ENCODE results near the gene EIPR1.

EIPR1 gene

GRCh38 chr2:3377612-3378432, at the start of gene EIPR1:
Gene EIPR1 (minus strand): TSS chr2:3377818. CDS start chr2:3377689, 129 bp downstream.
- DNase-seq (ENCODE audit: low spot score): peak; percentile 97
- in situ Hi-C loops (cut with MboI; ENCODE audit: low sequenced_read_pairs, unreplicated experiment): no loop called here
- no peak for TF ChIP-seq CTCF (IDR thresholded peaks at IDR 0.05; ENCODE audit: borderline replicate concordance, control extremely low read depth, extremely low read depth, insufficient read depth, missing control alignments)

- no peak for DNase-seq (ENCODE audit: low spot score)
- in situ Hi-C loops (cut with MboI; ENCODE audit: low sequenced_read_pairs, unreplicated experiment): no loop called here
- TF ChIP-seq CTCF (IDR thresholded peaks at IDR 0.05; ENCODE audit: borderline replicate concordance, control extremely low read depth, extremely low read depth, insufficient read depth, missing control alignments): no peak
Measured at GRCh38 chr2:3427272-3427671, 49.7 kb upstream of the EIPR1 start.

- DNase-seq (ENCODE audit: low spot score): no peak
- no peak for TF ChIP-seq CTCF (IDR thresholded peaks at IDR 0.05; ENCODE audit: borderline replicate concordance, control extremely low read depth, extremely low read depth, insufficient read depth, missing control alignments)
- in situ Hi-C loops (cut with MboI; ENCODE audit: low sequenced_read_pairs, unreplicated experiment): no loop called here
Measured at GRCh38 chr2:3426615-3427014, 49.0 kb upstream of the EIPR1 start.

GRCh38 chr2:3424171-3424795, 46.7 kb upstream of the EIPR1 start:
- no peak for DNase-seq (ENCODE audit: low spot score)
- TF ChIP-seq CTCF (IDR thresholded peaks at IDR 0.05; ENCODE audit: borderline replicate concordance, control extremely low read depth, extremely low read depth, insufficient read depth, missing control alignments): no peak
- in situ Hi-C loops (cut with MboI; ENCODE audit: low sequenced_read_pairs, unreplicated experiment): no loop called here

- in situ Hi-C loops (cut with MboI; ENCODE audit: low sequenced_read_pairs, unreplicated experiment): no loop called here
- peak; percentile 64 for TF ChIP-seq CTCF (IDR thresholded peaks at IDR 0.05; ENCODE audit: borderline replicate concordance, control extremely low read depth, extremely low read depth, insufficient read depth, missing control alignments)
- DNase-seq (ENCODE audit: low spot score): peak; percentile 74
Measured at GRCh38 chr2:3423492-3424170, 46.0 kb upstream of the EIPR1 start.

- peak; percentile 78 for DNase-seq (ENCODE audit: low spot score)
- TF ChIP-seq CTCF (IDR thresholded peaks at IDR 0.05; ENCODE audit: borderline replicate concordance, control extremely low read depth, extremely low read depth, insufficient read depth, missing control alignments): no peak
- in situ Hi-C loops (cut with MboI; ENCODE audit: low sequenced_read_pairs, unreplicated experiment): no loop called here
Measured at GRCh38 chr2:3422161-3422779, 44.7 kb upstream of the EIPR1 start.

Data from GM13976 (cell line).